GM15510 (cell line): Measurements from ENCODE around the gene PHLDA2.

Source experiments
- POLR2A ChIP-seq: IDR thresholded peaks from 3 replicates; pipeline ENCODE4 v1.6.1; 2011; ENCODE audit warnings: borderline replicate concordance; ENCODE audit not compliant: insufficient read length; ENCODE audit errors: extremely low read depth

The PHLDA2 gene, protein sequence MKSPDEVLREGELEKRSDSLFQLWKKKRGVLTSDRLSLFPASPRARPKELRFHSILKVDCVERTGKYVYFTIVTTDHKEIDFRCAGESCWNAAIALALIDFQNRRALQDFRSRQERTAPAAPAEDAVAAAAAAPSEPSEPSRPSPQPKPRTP

DNA sequence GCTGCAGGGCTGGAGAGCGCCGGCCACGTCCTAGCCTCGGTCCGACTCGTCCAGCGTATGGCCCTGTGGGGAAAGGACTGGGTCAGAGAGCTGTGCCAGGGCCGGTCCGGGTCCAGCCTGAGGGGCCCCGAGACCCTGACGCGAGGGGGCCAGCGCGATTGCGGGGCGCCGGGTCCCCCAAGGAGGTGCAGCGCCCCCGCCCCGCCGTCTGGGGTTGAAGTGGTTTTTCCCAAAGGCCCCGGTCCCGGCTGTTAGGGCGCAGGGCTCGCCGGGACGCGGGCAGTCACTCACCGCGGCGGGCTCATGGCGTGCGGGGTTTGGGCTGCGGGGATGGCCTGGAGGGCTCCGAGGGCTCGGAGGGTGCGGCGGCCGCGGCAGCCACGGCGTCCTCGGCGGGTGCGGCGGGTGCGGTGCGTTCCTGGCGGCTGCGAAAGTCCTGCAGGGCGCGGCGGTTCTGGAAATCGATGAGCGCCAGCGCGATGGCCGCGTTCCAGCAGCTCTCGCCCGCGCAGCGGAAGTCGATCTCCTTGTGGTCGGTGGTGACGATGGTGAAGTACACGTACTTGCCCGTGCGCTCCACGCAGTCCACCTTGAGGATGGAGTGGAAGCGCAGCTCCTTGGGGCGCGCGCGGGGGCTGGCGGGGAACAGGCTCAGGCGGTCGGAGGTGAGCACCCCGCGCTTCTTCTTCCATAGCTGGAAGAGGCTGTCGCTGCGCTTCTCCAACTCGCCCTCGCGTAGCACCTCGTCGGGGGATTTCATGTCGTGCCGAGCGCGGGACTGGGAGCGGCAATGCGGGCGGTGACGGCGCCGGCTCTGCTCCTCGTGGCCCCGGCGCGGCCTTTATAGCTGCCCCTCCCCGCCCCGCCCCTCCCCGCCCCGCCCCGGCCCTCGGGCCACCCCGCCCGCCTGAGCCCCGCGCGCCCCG lies at the start of gene PHLDA2:
Gene PHLDA2, minus strand, starts transcription at position 816 of the 926 bp plus-strand sequence. Its CDS starts 56 bp downstream, at position 760.
- TF ChIP-seq POLR2A, result peak; percentile 26

DNA sequence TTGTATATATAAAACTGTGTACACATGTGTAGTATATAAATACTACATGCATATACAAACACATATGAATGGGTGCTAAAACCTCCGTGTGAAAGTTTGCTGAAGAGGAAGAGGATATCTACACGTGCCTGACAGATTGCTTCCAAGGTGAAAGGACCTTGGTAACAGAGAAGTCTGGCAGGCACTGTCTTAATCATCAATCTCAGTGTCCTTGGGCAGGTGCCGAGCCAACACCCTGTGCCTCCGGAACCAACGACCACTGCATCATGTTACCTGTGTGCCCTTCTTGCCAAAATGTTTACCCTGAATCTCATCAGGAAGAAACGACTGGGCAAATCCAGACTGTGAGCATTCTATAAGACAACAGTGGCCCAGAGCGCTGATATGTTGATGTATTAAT lies 47.9 kb upstream of the PHLDA2 start:
- TF ChIP-seq POLR2A, result no peak

DNA sequence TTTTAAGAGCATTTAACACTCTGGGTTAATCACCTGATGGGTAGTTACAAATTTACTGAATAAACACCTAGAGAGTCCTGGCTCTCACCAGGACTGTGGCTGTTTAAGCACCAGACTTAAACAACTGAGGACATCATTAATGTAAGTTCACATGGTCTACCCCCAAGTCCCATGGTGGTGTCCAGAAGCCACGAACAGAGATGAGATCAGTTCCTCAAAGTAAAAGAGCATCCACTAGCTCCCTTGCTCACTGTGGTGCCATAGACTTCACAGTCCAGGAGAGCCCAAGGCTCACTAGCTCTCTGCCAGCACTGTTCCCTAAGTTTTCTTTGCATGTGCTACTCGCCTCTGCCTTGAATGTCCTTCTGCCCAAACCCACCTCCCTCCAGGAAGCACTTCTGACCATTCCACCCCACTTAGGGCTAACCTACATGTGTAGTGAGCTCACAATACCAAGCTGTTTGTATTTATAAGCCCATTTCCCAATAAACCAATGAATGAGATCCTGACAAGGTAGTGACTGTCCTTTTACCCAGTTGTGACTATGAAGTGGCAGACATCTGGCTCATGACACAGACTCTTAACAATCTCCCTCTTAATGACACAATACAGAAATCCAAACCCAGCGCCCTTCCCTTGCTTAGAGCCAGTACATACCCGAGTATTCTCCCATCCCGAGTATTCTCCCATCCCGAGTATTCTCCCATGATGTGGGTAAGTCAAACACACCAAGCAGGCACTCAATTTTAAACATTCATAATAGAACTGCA lies 47.3 kb upstream of the PHLDA2 start:
- no peak for TF ChIP-seq POLR2A

DNA sequence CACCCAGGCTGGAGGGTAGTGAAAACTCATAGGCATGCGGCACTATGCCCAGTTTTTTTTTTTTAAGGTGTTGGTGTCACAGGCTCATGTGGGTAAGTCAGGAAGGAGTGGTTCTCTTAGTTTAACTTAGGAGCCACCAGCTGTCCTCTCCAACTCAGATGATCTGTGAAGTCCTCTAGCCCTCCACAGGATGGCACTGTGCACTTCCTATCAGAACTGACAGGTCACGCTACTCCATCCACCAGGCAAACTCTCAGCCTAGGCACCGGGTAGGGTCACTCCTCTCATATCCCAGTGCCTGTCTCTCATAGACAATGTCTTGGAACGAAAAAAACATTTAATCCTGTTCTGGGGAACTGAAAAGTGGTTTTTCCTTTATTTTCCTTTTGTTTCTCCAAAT lies 46.4 kb upstream of the PHLDA2 start:
- no peak for TF ChIP-seq POLR2A

DNA sequence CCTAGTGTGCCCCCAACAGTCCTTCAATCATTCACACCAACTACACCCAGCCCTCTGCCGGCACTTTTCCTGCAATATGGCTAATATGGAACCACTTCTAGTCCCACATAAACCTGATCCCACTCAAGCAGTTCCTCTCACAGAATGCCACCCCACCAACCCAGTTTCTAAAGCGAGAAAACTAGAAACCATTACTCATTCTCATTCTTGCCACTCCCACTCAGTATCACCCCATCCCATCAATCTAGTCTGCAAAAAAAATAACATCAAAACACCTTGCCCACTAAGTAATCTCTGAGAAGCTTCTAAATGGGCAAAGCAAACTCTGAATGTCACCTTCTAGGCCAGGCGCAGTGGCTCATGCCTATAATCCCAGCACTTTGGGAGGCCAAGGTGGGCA lies 45.1 kb upstream of the PHLDA2 start:
- TF ChIP-seq POLR2A, result no peak

DNA sequence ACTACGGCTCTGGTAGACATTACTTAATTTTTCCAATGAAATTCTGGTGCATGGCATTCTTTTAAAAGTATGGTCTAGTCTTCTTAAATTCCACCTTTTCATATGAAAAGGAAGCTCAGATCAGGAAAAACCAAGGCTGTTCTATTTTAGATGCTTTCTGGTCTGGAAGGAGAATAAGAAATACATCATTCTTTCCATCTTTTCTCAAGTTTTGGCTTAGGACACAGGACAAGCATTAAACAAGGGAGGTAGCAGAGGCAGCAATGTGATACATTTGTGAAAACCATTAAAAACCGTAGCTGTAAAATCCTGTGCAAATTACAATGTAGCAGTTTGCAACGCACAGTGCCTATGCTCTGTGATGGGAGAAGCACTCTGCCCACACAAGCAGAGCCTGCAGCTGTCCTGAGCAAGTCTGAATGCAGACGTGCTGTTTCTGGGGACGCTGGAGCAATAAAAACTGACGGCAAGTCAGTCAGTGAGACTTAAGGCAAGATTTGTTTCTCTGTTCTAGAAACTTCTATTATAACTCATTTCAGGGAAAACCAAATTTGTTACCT lies 39.2 kb upstream of the PHLDA2 start:
- no peak for TF ChIP-seq POLR2A

DNA sequence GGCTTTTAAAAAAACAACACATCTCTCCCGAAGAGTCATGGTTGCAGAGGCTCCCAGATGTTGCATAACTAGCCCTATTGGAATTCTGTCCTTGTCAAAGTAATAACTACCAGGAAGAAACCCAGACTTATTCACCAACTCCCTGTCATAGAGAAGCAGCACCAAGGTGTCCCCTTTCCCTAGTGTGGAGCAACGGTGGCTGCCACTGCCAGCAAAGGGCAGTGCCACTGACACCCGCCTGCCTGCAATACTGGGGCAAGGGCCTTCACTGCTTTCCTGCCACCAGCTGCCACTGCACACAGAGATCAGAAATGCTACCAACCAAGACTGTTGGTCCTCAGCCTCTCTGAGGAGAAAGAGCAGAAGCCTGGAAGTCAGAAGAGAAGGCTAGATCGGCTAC lies 35.6 kb upstream of the PHLDA2 start:
- TF ChIP-seq POLR2A, result no peak

DNA sequence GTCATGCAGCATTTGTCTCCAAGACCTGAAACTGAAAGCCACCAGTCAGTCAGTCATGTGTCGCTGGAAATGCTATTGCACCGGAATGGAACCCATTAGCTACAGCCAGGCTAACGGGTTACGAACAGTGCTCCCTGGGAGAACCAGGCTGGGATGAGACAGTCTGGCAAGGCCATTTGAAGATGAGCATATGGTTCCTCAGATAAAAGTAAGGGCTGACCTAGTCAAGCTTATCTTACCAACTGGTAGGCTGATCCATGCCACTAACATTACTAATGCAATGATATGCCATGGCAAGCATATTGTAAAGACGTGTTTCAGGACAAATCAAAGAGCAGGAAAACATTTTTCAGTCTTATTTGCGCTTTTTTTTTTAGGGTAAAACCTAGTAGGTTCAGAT lies 34.5 kb upstream of the PHLDA2 start:
- no peak for TF ChIP-seq POLR2A

DNA sequence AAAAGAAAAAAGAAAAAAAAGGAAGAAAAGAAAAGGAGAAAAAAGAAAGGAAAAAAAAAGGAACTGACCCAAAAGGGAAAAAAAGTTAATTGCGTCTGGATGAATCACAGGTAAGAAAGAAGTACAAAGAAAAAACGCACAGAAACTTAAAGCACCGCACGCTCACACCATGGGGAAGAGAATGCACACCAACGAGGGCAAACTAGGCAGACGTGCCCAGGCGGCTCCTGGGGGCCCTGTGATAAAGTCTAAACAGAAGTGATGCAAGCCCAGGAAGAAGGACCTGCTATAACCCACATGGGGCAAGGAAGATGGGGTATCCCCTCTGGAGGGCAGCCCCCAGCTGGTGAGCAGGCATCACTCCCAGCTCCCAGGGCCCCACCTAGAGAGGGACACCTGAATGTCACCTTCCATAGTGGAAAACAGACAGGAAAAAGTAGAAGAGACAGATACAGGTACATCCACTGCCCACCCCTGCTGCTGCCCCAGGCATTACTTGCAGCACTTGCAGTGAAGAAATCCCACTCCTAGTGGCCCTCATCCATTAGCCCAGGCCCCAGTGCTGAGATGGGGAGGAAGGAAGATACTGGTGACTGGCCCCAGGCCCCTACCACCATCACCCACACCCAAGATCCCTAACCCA lies 34.0 kb upstream of the PHLDA2 start:
- no peak for TF ChIP-seq POLR2A

DNA sequence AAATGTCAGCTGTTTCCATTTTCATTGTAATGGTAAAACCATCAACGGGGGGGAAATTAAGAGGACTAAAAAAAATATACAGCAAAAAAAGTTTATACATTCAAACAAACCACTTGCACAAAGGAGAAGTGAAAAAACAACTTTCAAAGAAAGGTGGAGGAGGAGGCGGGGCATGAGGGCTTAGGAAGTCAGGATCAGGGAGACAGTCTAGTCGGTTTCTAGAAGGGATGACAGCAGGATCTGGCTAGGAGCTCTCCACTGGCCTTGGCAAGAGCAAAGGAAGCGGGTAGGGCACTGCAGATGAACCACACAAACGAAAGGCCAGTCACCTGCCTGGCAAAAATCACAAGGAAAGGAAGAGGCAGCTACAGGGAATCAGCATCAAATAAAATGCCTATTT lies 31.9 kb upstream of the PHLDA2 start:
- TF ChIP-seq POLR2A, result no peak

DNA sequence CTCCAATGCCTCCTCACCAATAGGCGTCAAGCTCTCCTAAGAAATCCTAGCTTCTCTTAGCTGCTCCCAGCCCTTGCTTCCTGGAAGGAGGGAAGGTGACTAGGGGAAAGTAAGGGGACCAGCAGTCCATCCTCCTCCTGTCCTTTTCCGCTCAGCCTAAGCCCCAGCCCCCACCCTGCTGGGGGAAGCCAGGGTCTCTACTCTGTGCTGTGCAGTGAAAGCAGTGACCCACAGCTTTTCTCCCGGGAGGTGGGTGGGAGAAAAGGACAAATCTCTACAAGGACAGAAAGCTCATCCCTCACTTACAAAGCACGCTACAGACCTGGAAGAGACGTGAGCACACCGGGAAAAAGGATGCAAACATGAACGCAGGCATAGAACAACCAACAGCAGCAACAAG lies 30.9 kb upstream of the PHLDA2 start:
- TF ChIP-seq POLR2A, result no peak

DNA sequence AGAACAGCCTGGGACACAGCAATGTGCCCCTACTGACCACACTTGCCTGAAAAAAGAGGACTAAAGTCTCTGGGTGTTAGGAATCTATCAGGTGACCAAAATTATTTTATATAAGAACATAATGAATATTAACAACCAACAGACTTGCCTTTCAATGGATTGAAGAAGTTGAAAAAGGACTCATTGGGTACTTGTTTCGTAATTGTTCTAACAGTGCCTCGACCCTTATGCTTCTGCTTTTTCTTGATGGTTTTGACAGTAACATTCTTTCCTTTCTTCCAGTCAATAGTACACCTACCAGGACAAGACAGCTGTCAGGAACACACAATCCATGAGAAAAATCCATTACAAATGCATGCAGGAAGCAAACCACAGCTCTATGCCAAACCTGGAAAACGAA lies 29.0 kb upstream of the PHLDA2 start:
- TF ChIP-seq POLR2A, result no peak

DNA sequence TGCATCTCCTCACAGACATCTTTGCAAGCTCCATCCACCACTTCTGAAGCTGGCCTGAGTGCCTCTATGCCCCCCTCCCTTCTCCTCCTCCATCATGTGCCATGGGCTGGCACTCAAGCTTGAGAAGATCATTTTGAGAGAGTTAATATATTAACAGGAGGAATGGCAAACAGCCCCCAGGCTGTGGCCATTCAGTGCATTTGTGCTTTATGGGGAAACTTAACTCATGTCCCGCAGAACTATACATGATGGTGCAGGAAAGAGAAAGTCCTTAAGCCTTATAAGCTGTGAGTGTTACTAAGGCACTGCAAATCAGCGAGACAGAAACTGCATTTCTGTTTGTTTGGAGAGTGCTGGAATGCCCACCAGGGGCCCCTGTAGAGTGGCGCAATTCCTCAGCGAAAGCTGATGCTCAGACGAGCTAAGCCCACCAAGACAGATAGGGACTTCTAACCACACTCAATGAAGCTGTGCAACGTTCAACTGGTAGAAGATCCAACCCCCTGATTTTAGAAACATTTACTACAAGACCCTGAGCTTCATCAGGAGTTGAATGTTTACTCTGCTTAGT lies 26.8 kb upstream of the PHLDA2 start:
- TF ChIP-seq POLR2A, result no peak

DNA sequence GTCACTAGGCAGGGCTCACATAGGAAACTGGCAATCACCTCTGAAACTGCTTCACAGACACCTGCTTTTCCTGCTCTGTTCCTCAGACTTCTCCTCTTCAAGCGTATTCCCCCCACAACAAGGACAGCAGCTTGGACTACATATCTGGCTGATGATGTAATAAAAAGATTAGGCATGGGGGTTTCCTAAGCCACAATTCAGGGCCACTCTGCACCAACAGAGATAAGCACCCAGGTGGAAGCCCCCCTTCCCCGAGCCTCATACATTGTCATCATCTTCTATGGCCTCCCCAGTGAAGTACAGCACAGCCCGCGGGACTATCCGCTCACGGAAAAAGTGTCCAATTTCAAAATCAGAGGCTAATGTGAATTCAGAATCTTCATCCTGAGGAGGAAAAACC lies 25.0 kb upstream of the PHLDA2 start:
- TF ChIP-seq POLR2A, result no peak
